Measurements from ENCODE around the gene PPP1R9B.

The PPP1R9B gene

DNA sequence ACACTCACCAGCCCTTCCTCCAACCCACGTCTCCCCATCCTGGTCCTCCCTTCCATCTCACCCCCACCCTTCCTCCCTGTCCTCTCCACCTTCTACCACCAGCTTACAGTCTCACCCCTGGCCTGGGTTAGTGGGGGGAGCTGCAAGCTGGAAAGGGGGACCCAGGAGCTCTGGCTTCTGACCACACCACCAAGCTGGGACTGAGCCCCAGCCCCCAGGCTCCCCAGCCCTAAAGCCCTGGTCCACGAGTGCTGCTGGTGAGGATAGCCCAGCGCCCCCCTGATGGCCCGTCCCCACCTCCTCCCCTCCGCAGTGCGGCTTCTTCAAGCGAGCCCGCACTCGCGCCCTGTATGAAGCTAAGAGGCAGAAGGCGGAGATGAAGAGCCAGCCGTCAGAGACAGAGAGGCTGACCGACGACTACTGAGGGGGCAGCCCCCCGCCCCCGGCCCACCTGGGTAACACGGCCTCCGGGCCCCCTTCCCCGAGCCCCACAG is 62.5 kb downstream of the PPP1R9B start:
- DNase-seq (ENCODE audit: low read depth), result no peak

DNA sequence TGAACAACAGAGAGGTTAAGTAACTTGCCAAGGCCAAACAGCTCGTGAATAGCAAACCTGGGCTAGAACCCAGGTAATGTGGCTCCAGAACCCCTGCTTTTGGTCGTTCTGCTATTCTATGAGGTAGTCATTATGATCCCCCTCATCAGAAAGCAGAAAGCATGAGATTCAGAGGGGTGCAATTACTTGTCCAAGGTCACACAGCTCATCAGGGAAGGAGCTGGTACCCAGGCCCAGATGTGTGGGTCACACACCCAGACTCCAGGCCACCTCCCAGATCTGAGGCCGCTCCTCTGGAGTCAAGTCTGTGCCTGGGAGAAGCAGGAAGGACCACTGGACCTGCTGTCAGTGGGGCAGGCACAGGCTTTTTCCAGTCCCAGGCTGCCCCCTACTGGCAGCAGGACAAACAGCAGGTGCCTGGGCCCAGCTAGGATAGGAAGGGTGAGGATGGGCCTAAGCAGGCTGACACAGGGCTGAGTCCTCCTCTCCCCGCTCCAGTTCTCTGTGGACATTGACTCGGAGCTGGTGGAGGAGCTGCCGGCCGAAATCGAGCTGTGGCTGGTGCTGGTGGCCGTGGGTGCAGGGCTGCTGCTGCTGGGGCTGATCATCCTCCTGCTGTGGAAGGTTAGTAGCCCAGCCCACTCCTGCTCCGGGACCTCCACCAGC is 63.1 kb downstream of the PPP1R9B start:
- DNase-seq (ENCODE audit: low read depth), result peak; percentile 64

All from activated gamma-delta T cell treated with anti-CD3 and anti-CD28 coated beads, Interleukin-2, amount 50 U/mL, for 16 hours (primary cell).